Measurements from ENCODE around the gene AKT3.

DNA sequence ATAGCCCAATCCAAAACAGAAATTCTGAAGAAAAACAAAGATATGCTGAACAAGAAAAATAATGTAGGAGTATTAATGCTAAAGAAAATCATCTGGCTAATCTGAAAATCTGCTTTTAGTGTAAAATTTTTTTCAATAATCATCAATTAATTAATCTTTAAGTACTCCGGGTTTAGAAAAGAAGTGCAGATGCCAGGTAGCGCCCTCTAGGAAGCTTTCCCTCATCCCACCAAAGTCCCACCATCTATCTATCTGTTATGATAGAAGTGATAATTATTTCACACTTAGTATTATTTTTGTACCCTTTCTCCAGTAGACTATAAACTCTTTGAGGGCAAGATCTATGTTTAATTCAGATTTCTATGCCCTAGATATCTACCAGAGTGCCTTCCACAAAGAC, 240.3 kb downstream of the AKT3 start:
- TF ChIP-seq, protein P1, sequence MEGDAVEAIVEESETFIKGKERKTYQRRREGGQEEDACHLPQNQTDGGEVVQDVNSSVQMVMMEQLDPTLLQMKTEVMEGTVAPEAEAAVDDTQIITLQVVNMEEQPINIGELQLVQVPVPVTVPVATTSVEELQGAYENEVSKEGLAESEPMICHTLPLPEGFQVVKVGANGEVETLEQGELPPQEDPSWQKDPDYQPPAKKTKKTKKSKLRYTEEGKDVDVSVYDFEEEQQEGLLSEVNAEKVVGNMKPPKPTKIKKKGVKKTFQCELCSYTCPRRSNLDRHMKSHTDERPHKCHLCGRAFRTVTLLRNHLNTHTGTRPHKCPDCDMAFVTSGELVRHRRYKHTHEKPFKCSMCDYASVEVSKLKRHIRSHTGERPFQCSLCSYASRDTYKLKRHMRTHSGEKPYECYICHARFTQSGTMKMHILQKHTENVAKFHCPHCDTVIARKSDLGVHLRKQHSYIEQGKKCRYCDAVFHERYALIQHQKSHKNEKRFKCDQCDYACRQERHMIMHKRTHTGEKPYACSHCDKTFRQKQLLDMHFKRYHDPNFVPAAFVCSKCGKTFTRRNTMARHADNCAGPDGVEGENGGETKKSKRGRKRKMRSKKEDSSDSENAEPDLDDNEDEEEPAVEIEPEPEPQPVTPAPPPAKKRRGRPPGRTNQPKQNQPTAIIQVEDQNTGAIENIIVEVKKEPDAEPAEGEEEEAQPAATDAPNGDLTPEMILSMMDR (IDR thresholded peaks at IDR 0.05) = peak; percentile 12
- no peak for TF ChIP-seq EZH2 (IDR thresholded peaks at IDR 0.05)

Measured in neural progenitor cell (in vitro differentiated cells).